ENCODE results near the gene SPRR2D.

DNA sequence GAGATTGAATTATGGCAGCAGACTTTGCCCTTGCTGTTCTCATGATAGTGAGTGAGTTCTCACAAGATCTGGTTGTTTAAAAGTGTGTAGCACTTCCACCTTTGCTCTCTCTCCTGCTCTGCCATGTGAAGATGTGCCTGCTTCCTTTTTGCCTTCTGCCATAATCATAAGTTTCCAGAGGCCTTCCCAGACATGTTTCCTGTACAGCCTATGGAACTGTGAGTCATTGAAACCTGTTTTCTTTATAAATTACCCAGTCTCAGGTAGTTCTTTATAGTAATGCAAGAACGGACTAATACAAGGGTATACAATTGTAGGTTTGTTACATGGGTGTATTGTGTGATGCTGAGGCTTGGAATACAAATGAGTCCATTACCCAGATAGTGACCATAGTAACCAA lies 5.7 kb downstream of the SPRR2D start:
- TF ChIP-seq CTCF (IDR thresholded peaks at IDR 0.05) (no peak), POLR2A (IDR thresholded peaks at IDR 0.05) (no peak), POLR2AphosphoS5 (IDR thresholded peaks at IDR 0.05) (no peak)
